ENCODE measurements around the gene CCDC121.
A peak's percentile ranks its signal among the peaks of the same experiment; 100 is the strongest.
"Not testable (repeated sequence)": the region's sequence is repeated elsewhere in the genome, so short reads cannot be mapped to it uniquely, and the experiment has no call there.

Gene CCDC121

DNA sequence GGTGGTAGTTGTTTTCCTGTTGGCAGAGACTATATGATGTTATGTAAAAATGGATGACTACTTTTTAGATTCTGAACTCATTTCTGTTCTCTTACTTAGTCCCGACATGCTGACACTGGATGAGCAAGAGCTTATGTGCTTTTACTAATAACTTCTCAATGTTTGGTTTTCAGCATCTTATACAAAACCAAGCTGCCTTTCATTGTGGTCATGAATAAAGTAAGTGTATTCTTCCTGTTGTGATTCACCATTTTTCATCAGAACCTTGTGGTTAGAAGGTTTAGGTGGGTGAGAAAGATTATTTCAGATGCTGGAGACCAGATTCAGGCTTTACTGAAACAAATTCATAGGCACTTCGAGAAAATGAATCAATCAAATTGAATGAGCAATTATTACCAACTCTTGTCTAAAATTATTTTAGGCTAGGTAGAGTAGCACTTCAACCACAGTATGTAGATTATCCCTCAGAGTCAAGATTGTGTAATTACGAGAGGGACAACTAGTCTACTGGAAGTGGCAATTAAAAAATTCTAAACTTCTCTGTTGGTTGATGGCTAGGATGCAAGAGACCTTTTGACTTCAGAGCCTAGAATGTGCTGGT is 9.3 kb upstream of the CCDC121 start:
- Histone ChIP-seq H3K27ac (ENCODE audit: insufficient read depth, low read depth, low read length, poor library complexity, severe bottlenecking) (no peak overlapping the region), H3K9me3 (ENCODE audit: control insufficient read depth, low read length) (no peaks in the 10 kb centered on the region), H3K36me3 (ENCODE audit: control insufficient read depth, insufficient read depth, low read length) (peaks cover 47% of the 10 kb centered on the region), H3K4me1 (ENCODE audit: control insufficient read depth, insufficient read depth, low read length) (no peaks in the 10 kb centered on the region), H3K4me3 (ENCODE audit: insufficient read depth, low read depth, low read length) (no peak overlapping the region), H3K27me3 (ENCODE audit: control insufficient read depth, insufficient read depth, low read length, poor library complexity, severe bottlenecking) (no peaks in the 10 kb centered on the region)
- 92 to 97% methylated on average over 3 of the region's 3 CpGs for WGBS, 2 experiments

- no peaks in the 10 kb centered on the region for H3K9me3 ChIP-seq (ENCODE audit: control insufficient read depth, low read length)
- no peaks in the 10 kb centered on the region for H3K27me3 ChIP-seq (ENCODE audit: control insufficient read depth, insufficient read depth, low read length, poor library complexity, severe bottlenecking)
- no peak overlapping the region for H3K27ac ChIP-seq (ENCODE audit: insufficient read depth, low read depth, low read length, poor library complexity, severe bottlenecking)
- WGBS, 2 experiments: 91 to 98% methylated on average over 5 of the region's 5 CpGs
- H3K36me3 ChIP-seq (ENCODE audit: control insufficient read depth, insufficient read depth, low read length): peaks cover 46% of the 10 kb centered on the region
- no peaks in the 10 kb centered on the region for H3K4me1 ChIP-seq (ENCODE audit: control insufficient read depth, insufficient read depth, low read length)
- no peak overlapping the region for H3K4me3 ChIP-seq (ENCODE audit: insufficient read depth, low read depth, low read length)
Measured at GRCh38 chr2:27636766-27637165, 8.0 kb upstream of the CCDC121 start.

GRCh38 chr2:27634291-27634690 is 5.5 kb upstream of the CCDC121 start:
- Histone ChIP-seq H3K4me3 (ENCODE audit: insufficient read depth, low read depth, low read length) (no peak overlapping the region), H3K9me3 (ENCODE audit: control insufficient read depth, low read length) (no peaks in the 10 kb centered on the region), H3K27ac (ENCODE audit: insufficient read depth, low read depth, low read length, poor library complexity, severe bottlenecking) (no peak overlapping the region), H3K27me3 (ENCODE audit: control insufficient read depth, insufficient read depth, low read length, poor library complexity, severe bottlenecking) (no peaks in the 10 kb centered on the region), H3K36me3 (ENCODE audit: control insufficient read depth, insufficient read depth, low read length) (peaks cover 40% of the 10 kb centered on the region), H3K4me1 (ENCODE audit: control insufficient read depth, insufficient read depth, low read length) (no peaks in the 10 kb centered on the region)
- WGBS, 2 experiments: 88 to 95% methylated on average over 2 of the region's 2 CpGs

DNA sequence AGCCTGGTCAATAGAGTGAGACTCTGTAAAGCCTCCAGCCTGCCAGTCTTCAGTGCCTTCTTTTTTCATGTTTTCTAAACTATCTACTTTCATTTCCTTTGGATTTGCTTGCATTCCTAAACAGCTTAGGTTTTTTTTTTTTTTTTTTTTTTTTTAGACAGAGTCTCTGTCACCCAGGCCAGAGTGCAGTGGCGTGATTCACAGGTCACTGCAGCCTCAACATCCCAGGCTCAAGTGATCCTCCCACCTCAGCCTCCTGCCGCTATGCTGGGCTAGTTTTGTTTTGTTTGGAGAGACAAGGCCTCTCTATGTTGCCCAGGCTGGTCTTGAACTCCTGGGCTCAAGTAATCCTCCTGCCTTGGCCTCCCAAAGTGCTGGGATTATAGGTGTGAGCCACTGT is 1.4 kb upstream of the CCDC121 start:
- peaks cover 22% of the 10 kb centered on the region for H3K36me3 ChIP-seq (ENCODE audit: control insufficient read depth, insufficient read depth, low read length)
- H3K27ac ChIP-seq (ENCODE audit: insufficient read depth, low read depth, low read length, poor library complexity, severe bottlenecking); H3K9me3 ChIP-seq (ENCODE audit: control insufficient read depth, low read length); H3K4me1 ChIP-seq (ENCODE audit: control insufficient read depth, insufficient read depth, low read length); H3K27me3 ChIP-seq (ENCODE audit: control insufficient read depth, insufficient read depth, low read length, poor library complexity, severe bottlenecking); H3K4me3 ChIP-seq (ENCODE audit: insufficient read depth, low read depth, low read length): not testable (repeated sequence)
- WGBS, 2 experiments: 93 to 95% methylated on average over 2 of the region's 2 CpGs

GRCh38 chr2:27627963-27628766 is 647 bp downstream of the CCDC121 start:
- Histone ChIP-seq H3K4me1 (ENCODE audit: control insufficient read depth, insufficient read depth, low read length) (no peaks in the 10 kb centered on the region), H3K27me3 (ENCODE audit: control insufficient read depth, insufficient read depth, low read length, poor library complexity, severe bottlenecking) (no peaks in the 10 kb centered on the region), H3K27ac (ENCODE audit: insufficient read depth, low read depth, low read length, poor library complexity, severe bottlenecking) (no peak overlapping the region), H3K9me3 (ENCODE audit: control insufficient read depth, low read length) (no peaks in the 10 kb centered on the region), H3K36me3 (ENCODE audit: control insufficient read depth, insufficient read depth, low read length) (peaks cover 8% of the 10 kb centered on the region), H3K4me3 (ENCODE audit: insufficient read depth, low read depth, low read length) (peak overlapping the region; percentile 93)
- 8% methylated on average over 19 to 21 of the region's 21 CpGs for WGBS, 2 experiments

- H3K27me3 ChIP-seq (ENCODE audit: control insufficient read depth, insufficient read depth, low read length, poor library complexity, severe bottlenecking); H3K4me1 ChIP-seq (ENCODE audit: control insufficient read depth, insufficient read depth, low read length); H3K9me3 ChIP-seq (ENCODE audit: control insufficient read depth, low read length); H3K27ac ChIP-seq (ENCODE audit: insufficient read depth, low read depth, low read length, poor library complexity, severe bottlenecking); H3K4me3 ChIP-seq (ENCODE audit: insufficient read depth, low read depth, low read length): not testable (repeated sequence)
- WGBS, 2 experiments: 79 to 87% methylated on average over 3 of the region's 3 CpGs
- H3K36me3 ChIP-seq (ENCODE audit: control insufficient read depth, insufficient read depth, low read length): peaks cover 18% of the 10 kb centered on the region
Measured at GRCh38 chr2:27626921-27627320, 1.9 kb downstream of the CCDC121 start.

- H3K9me3 ChIP-seq (ENCODE audit: control insufficient read depth, low read length); H3K4me1 ChIP-seq (ENCODE audit: control insufficient read depth, insufficient read depth, low read length); H3K27ac ChIP-seq (ENCODE audit: insufficient read depth, low read depth, low read length, poor library complexity, severe bottlenecking); H3K27me3 ChIP-seq (ENCODE audit: control insufficient read depth, insufficient read depth, low read length, poor library complexity, severe bottlenecking); H3K4me3 ChIP-seq (ENCODE audit: insufficient read depth, low read depth, low read length): not testable (repeated sequence)
- 100% methylated on average over 1 of the region's 1 CpG; no CpG with 5 or more reads in 1 of the 2 experiments for WGBS, 2 experiments
- H3K36me3 ChIP-seq (ENCODE audit: control insufficient read depth, insufficient read depth, low read length): peaks cover 13% of the 10 kb centered on the region
Measured at GRCh38 chr2:27626323-27626722, 2.5 kb downstream of the CCDC121 start.

GRCh38 chr2:27624943-27625342 is 3.9 kb downstream of the CCDC121 start:
- no peaks in the 10 kb centered on the region for H3K4me1 ChIP-seq (ENCODE audit: control insufficient read depth, insufficient read depth, low read length)
- H3K4me3 ChIP-seq (ENCODE audit: insufficient read depth, low read depth, low read length): no peak overlapping the region
- H3K36me3 ChIP-seq (ENCODE audit: control insufficient read depth, insufficient read depth, low read length): peaks cover 12% of the 10 kb centered on the region
- no peaks in the 10 kb centered on the region for H3K27me3 ChIP-seq (ENCODE audit: control insufficient read depth, insufficient read depth, low read length, poor library complexity, severe bottlenecking)
- no peak overlapping the region for H3K27ac ChIP-seq (ENCODE audit: insufficient read depth, low read depth, low read length, poor library complexity, severe bottlenecking)
- H3K9me3 ChIP-seq (ENCODE audit: control insufficient read depth, low read length): no peaks in the 10 kb centered on the region

- Histone ChIP-seq H3K9me3 (ENCODE audit: control insufficient read depth, low read length) (no peaks in the 10 kb centered on the region), H3K36me3 (ENCODE audit: control insufficient read depth, insufficient read depth, low read length) (peaks cover 14% of the 10 kb centered on the region), H3K4me1 (ENCODE audit: control insufficient read depth, insufficient read depth, low read length) (no peaks in the 10 kb centered on the region), H3K27ac (ENCODE audit: insufficient read depth, low read depth, low read length, poor library complexity, severe bottlenecking) (no peak overlapping the region), H3K4me3 (ENCODE audit: insufficient read depth, low read depth, low read length) (no peak overlapping the region), H3K27me3 (ENCODE audit: control insufficient read depth, insufficient read depth, low read length, poor library complexity, severe bottlenecking) (no peaks in the 10 kb centered on the region)
- WGBS, 2 experiments: 71 to 83% methylated on average over 2 to 3 of the region's 3 CpGs
Measured at GRCh38 chr2:27622921-27623384, 5.9 kb downstream of the CCDC121 start.

- 77 to 83% methylated on average over 1 of the region's 1 CpG for WGBS, 2 experiments
- H3K27me3 ChIP-seq (ENCODE audit: control insufficient read depth, insufficient read depth, low read length, poor library complexity, severe bottlenecking): no peaks in the 10 kb centered on the region
- peaks cover 25% of the 10 kb centered on the region for H3K36me3 ChIP-seq (ENCODE audit: control insufficient read depth, insufficient read depth, low read length)
- no peaks in the 10 kb centered on the region for H3K9me3 ChIP-seq (ENCODE audit: control insufficient read depth, low read length)
- no peak overlapping the region for H3K4me3 ChIP-seq (ENCODE audit: insufficient read depth, low read depth, low read length)
- H3K27ac ChIP-seq (ENCODE audit: insufficient read depth, low read depth, low read length, poor library complexity, severe bottlenecking): no peak overlapping the region
- H3K4me1 ChIP-seq (ENCODE audit: control insufficient read depth, insufficient read depth, low read length): no peaks in the 10 kb centered on the region
Measured at GRCh38 chr2:27621524-27621923, 7.3 kb downstream of the CCDC121 start.

Data from ectodermal cell (in vitro differentiated cells).